GM21529 (cell line): ENCODE data around the gene PLCB4.

Experiments
- ATAC-seq: cut with Tn5 transposase; IDR thresholded peaks from one replicate; pipeline ENCODE4 v1.9.1; 2021; ENCODE audit not compliant: unreplicated experiment

The PLCB4 gene

DNA sequence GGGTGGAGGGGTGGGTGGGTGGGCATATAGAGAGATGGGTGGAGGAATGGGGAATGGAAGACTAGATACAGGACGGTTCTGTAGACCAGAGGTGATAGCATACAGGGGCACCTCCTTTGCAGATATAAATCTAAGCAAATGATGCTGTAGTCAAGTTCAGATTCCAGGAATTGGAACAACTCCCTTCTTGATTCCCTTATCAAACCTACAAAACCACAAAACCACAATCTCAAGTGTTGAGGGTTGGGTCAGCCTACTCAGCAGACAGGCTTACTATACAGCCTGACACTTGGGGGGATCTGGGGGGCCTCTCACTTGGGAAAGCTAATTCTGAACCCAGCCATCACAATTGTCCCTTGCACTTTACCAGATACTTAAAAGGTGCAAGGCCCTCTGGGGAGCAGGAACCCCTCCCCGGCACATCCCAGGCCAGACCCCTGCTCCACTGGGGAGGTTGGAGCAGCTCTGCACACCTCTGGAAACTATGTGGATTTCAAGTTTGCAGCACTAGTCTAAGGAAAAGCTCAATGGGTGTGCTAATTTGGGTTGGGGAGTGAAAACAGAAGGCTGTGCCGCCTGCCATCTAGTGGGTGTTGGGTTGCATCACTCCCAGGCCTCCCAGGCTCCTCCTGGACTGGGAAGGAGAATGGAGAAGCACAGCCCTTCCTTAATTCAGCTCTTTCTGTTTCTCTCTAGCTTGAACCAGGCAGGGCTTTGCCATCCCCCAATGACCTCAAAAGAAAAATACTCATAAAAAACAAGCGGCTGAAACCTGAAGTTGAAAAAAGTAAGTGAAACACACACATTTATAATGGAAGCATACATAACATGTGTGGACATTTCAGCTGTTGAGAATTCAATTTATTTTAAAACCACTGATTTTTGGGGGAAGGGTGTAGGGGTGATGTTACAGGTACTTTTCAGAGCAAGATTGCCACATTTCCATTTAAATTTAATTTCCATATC is 324.3 kb downstream of the PLCB4 start:
- no peak for ATAC-seq

DNA sequence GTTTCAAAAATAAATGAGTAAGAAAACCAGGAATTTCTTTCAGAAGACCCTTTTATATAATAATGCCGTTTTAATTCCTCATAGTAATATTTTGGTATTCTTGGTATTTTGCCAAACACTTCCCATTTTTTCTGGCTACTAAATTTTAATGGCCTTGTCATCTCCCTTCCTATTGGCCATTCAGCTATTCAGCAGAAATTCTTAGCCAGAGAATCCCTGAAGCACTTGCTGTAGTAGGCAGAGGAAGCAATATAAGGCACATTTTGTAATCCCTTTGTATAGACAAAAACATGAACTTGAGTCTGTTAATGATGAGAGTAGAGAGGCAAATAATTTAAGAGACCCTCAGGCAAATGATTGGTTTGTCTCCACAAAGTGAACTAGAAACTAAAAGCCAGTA is 327.1 kb downstream of the PLCB4 start:
- ATAC-seq = no peak

DNA sequence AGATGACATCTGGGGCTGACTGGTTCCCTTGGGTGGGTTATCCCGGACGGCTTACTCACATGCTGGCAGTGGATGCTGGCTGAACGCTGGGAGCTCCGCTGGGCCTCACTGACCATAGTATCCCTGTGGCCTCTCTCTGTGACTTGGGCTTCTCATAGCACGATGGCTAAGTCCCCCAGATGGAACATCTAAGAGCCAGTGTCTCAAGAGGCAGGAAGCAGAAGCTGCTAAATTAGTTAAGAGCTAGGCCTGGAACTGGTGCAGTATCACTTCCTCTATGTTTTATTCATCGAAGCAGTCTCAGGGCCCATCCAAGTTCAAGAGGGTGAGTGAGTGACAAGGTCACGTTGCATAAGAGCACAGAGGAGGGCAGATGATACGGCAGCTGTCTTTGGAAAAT is 329.0 kb downstream of the PLCB4 start:
- peak; percentile 90 for ATAC-seq

DNA sequence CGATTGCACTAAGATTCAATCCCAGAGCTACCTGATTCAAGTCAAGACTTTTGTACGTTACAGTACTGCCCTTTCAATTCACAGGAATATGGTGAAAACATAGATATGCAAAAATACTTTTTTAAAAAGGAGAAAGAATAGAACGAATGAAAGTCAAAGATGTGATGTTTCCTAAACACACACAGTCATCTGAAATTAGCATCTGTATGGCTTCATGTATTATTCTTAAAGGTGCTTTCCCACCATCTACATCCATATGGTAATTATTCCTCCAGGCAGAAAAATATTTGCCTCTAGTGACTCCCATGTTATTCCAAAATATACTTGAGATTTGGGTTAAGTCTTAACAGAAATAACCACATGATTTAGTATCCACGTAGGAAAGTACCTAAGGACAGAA is 330.0 kb downstream of the PLCB4 start:
- ATAC-seq = no peak

DNA sequence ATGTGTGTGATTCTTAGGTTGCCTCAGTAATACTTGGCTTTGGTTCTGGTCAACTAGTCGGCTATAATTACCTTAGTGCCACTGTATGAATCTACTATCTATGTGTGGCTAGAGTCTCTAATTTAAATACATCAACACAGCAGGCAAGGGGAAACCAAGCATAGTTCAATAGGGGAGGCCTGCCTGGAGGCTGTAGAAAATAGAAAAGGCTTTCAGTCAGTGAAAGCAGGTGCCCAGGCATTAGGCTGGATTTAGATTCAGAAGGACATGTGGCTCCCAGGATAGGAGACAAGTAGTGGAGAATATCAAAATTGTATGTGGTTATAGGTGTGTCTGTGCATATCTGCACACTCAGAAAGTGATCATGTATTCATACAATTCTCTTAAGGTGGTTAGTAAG is 330.4 kb downstream of the PLCB4 start:
- no peak for ATAC-seq

DNA sequence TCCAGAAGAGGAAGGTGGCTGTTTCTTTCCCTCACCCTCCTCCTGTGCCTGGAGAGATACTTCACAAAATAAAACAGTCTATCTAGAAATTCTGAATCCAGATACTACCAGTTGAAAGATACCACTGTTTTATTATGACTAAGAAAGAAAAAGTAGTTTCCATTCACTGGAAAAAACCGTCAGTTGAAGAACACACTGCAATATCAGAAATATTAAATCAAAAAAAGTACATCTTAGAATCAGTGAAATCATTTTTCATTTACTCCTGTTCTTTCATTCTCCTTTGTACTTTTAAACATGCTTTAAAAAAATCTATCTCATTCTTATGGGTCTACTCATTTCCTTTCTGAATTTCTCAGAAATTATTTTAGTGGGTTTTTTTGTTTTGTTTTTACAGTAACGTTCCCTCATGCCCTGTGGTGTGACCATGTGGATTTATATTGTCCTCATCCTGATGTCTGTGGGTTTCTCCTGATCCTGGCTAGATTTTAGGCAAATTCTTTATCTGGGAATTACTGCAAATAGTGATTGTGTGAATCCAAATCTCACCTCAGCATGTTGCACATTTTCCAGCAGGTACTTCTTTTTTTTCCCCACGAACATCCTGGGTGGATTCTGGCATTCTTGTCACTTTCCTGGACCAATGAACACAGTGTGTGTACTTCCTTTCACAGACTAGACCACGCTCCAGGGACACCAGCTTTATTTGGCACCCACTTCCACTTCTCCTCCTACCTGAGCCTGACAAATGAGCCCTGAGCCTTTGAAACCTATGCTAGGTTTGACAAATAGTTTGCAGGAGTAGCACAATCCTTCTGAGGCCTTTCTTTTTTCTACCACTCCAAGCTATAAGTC is 331.5 kb downstream of the PLCB4 start:
- ATAC-seq = no peak

DNA sequence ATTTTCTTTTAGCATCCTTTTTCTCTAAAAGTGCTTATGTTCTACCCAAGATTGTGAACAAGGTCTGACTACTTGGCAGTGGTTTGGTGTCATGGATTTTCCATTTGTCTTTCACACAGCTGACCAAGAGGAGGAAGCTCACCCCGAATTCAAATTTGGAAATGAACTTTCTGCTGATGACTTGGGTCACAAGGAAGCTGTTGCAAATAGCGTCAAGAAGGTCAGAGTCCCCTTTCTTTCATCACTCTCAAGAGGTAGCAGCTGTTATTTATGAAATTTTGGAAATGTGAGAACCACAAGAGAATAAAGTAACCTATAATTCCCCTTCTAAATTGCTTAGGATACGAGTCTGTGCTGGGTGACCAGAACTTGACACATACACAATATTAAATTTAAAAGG is 332.5 kb downstream of the PLCB4 start:
- ATAC-seq = no peak

DNA sequence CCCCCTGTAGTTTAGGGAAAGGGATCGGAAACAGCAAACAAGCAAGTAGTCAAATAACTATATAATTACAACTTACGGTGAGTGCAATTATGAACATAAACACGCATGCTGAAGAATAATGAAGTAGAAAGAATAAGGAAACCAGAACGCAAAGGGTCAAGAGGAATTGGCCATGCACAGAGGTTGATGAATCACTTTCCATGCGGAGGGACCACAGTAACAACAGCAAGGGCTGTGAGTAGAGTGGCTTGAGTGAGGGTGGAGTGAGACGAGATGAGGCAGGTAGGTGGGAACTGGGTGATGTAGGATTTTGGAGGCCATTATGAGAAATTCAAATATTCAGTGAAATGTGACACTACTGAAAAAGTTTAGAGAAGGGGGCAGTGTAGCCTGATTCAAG is 333.3 kb downstream of the PLCB4 start:
- no peak for ATAC-seq

DNA sequence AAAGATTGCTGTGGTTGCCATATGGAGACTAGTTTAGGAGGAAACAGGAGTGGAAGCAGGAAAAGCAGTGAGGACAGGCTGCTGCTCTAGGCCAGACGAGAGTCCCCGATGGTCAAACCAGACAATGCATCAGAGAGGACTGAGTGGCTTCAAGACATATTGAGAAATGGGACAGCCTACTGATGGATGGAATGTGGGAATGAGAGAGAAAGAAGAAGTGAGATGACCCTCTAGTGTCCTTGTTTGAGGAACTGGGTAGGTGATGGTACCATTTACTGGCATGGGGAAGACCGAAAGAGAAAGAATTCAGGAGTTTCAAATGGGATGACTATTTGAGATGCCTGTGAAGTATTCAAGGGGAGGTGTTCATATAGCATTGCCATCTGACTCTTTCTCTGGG is 333.7 kb downstream of the PLCB4 start:
- ATAC-seq = no peak

DNA sequence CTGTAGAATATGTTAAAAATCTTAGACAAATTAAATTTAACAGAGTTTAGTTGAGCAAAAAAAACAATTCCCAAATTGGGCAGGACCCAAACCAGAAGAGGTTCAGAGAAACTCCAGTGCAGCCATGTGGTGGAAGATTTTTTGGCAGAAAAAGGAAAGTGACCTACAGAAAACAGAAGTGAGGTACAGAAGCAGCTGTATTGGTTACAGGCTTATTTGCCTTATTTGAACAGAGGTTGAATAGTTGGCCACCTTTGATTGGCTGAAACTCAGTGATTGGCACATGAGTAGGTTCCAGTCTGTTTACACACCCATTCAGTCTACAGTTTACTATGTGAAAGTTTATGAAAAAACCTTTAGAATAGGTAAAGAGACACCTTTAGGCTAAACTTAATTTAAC is 334.6 kb downstream of the PLCB4 start:
- no peak for ATAC-seq

DNA sequence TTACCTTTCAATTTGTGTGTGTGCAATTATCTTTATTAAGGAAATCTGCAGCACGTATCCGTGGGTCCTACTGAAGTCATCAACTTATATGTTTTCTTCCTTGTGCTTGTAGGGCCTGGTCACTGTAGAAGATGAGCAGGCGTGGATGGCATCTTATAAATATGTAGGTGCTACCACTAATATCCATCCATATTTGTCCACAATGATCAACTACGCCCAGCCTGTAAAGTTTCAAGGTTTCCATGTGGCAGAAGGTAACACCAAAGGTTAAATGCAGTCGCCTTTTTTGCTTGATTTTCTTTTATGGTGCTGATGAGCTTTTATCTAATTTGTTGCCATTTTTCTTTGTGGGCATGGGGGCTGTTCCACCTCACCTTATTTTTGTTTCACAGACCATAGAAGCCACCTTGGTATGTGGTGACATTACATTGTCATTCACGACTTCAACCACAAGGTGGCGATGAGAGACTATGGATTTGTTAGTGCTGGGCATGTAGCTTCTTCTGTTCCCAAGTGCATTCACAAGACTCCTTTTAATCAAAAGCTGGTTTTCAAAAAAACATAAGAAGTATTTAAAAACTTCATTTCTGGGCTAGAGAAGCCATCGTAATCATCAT is 339.0 kb downstream of the PLCB4 start:
- peak; percentile 72 for ATAC-seq

DNA sequence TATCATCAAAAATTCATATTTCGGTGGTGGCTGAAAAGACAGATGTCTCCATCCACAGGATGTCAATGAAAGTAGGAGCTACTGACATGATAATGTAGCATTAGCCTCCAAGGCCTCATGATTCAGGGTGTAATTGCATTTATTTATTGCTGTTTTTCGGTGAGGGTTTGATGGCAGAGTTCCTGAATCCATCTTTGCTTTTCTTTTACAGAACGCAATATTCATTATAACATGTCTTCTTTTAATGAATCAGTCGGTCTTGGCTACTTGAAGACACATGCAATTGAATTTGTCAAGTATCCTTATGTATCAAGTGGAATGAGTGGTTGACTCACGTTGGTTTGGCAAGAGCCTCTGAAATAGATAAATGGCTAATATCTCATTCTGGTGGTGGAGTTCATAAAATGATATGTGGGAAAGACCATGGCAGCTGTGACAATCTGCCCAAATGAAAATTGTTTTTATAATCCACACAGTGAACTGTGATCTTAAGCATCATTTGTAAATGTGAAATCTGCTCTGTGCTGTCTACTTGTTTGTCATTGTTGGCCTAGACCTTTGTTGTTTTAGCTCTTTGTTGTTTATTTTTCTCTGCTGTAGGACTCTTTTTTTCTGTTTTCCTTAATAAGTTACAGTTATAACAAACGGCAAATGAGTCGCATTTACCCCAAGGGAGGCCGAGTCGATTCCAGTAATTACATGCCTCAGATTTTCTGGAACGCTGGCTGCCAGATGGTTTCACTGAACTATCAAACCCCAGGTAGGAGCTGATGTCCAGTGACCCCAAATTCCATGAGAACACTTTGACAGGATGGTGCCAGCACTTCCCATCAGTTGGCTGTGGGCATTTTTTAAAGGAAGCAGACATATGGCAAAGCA is 339.8 kb downstream of the PLCB4 start:
- no peak for ATAC-seq

DNA sequence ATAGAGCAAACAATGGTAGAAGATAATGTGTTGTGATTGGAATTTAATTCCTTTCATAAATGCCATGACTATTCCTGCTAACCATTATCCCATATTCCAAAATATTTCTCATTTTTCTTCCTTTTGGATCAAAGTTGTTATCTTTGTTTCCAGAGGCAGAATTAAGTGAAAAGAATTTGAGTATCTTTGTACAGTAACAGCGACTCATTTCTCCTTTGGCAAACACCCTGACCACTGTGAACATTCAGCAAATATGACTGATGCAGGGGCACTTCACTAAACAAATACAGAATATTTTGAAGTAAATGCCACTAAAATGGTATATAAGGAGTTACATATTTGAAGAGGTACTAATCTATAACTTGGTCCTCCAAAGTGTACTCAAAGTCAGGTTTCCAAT is 340.5 kb downstream of the PLCB4 start:
- ATAC-seq = no peak

DNA sequence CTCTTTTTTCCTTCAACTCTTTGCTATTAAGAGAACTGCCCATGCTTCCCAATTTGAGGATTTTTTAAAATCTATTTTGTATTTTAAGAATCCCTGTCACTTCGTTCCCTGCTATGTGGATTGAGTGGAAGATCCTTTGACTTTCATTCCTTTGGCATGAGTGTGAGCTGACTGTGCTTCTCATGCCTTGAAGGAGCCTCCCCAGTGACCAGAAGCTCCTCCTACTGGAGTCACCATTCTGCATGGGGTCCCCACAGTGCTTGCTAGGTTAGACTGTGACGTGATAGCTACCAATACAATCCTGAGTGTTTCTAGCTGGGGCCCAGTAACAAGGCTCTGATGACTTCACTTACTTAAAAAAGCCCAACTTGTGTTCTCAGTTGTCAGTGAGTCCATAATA is 341.1 kb downstream of the PLCB4 start:
- no peak for ATAC-seq

DNA sequence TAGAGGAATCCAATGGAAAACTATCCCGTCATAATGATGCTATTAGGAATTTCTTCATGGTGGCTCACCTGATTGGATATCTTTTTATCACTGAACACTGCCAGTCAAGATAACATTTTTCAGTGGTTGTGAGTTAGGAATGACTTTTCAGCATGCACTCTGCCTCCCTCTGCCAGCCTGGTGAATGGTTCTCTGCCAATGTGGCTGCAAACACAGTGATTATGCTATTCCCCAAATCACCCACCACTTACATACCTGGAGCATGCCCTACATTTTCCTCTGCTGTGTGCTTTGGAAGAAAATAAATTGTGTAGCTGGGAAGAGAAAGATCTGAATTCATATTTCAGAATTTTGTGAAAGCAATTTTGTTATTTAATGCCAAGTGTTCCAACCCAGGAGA is 342.9 kb downstream of the PLCB4 start:
- no peak for ATAC-seq

DNA sequence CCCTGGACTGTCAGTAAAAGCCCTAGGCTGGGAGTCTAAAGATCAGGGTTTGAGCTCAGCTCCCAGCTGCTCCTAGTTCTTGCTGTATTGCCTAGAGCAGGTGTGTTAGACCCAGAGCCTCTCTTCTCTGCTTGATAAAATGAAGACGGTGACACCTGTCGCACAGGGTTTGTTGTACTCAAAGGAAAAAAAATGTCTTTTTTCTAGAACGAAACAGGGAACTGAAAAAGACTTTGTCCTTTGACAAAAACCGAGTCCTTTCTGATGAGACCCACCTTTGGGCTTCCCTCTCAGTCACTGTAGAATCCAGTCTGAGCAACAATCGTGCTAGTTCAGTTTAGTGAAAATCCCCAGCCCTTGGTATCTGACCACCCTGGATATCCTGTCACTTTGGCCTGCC is 343.4 kb downstream of the PLCB4 start:
- ATAC-seq = peak; percentile 74

DNA sequence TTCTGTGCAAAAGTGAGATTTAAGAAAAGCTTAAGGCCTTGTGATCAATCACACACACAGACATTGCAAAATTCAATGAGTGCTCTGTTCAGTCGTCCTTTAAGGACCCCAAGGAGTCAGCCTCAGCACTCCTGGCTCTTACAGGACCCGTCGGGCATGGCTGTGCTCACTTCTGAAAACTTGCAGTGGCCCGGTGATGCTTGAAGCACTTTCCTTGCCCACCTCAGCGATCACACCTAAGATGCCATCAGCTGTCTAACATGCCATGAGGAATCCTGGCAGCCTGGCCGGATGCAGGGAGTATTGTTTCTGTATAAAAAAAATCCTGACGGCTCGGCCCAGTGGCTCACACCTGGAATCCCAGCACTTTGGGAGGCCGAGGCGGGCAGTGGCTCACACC is 344.1 kb downstream of the PLCB4 start:
- ATAC-seq = no peak

DNA sequence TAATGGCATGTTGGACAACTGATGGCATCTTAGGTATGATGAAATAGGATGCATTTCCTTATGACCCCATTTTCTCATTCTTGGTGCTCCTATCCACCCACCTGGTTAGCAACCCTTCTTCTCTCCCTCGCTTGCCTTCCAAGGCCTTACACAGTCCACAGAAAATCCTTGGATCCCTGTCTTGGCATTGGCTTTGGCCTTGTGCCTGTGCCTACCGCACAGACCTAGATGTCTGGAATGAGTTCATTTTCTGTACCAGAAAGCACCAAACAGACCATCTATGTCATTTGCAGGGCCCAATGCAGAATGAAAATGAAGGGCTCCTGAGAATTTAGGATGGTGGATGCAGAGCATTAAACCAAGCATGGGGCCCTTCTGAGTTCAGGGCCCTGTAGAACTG is 346.5 kb downstream of the PLCB4 start:
- ATAC-seq = no peak

DNA sequence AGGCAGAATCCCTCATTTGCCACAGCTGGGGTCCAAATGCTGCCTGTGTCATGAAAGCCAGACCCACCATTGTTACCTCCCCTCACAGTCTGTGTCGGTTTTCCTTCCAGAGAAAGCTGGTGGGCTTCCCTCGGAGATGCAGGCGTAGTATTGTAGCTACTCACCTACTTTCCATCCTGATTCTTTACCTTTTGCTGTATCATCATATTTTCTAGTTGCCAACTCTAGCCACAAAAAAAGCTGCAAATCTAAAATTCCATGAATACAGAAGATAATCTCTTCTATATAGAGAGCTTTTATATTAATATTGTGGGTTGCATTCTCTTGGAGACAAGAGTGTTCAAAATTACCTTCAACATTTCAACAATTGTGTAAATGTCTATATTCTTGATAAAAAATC is 347.5 kb downstream of the PLCB4 start:
- ATAC-seq = no peak

DNA sequence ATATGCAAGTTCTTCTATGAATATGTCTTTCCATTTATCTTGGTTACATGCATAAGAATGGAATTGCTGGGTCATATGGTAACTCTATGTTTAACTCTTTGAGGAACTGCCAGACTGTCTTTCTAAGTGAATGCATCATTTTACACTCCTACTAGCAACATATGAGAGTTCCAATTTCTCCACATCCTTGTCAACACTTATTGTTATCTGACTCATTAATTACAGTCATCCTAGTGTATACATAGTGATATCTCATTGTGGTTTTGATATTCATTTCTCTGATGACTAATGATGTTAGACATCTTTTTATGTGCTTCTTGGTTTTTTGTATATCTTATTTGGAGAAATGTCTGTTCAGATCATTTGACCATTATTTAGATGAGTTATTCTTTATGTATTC is 348.8 kb downstream of the PLCB4 start:
- no peak for ATAC-seq
